WTC11 (cell line): ENCODE measurements around the gene SFMBT1. TPM values are rescaled to one million over a fixed set of nuclear protein-coding genes. Genes with fewer than 3 reads are reported as not detected.

Source experiments
- ATAC-seq: fragments of 200-7000 bp; cut with Tn5 transposase; 2 replicates; pipeline ENCODE4 v1.10.0; 2021; ENCODE audit warnings: mild to moderate bottlenecking, moderate library complexity
- CTCF ChIA-PET: fragments of 300-600 bp; sonication (Branson Sonifier 250); formaldehyde crosslinking; loops from one replicate; lab custom pipeline; 2021; ENCODE audit warnings: antibody characterized with exemption; lab: Charles Lee
- POLR2A ChIA-PET: fragments of 350-600 bp; sonication (Branson Sonifier 250); formaldehyde crosslinking; loops from one replicate; lab custom pipeline; 2021; ENCODE audit warnings: antibody characterized with exemption; lab: Charles Lee
- DNase-seq: peaks from one replicate; pipeline ENCODE4 v3.0.0; 2021; ENCODE audit warnings: low spot score
- H3K27ac Mint-ChIP-seq: 2 replicates; pipeline ENCODE4 v1.8.0; 2021; ENCODE audit warnings: mixed read lengths
- H3K27me3 Mint-ChIP-seq: 2 replicates; pipeline ENCODE4 v1.8.0; 2021; ENCODE audit warnings: low read depth, mild to moderate bottlenecking, moderate library complexity, mixed read lengths
- H3K36me3 Mint-ChIP-seq: 2 replicates; pipeline ENCODE4 v1.8.0; 2021; ENCODE audit warnings: mixed read lengths
- H3K4me1 Mint-ChIP-seq: 2 replicates; pipeline ENCODE4 v1.8.0; 2022; ENCODE audit warnings: mixed read lengths
- H3K4me3 Mint-ChIP-seq: 2 replicates; pipeline ENCODE4 v1.8.0; 2021; ENCODE audit warnings: mild to moderate bottlenecking, moderate library complexity, mixed read lengths
- H3K9me3 Mint-ChIP-seq: 2 replicates; pipeline ENCODE4 v1.8.0; 2021; ENCODE audit warnings: mixed read lengths
- ATF1 ChIP-seq: sonication (generic); formaldehyde crosslinking; IDR thresholded peaks from 2 replicates; pipeline ENCODE4 v1.8.1; 2023; ENCODE audit warnings: mild to moderate bottlenecking, moderate library complexity, missing genetic modification reagents
- CREB1 ChIP-seq: sonication (generic); formaldehyde crosslinking; IDR thresholded peaks from 2 replicates; pipeline ENCODE4 v1.8.0; 2023; ENCODE audit warnings: mild to moderate bottlenecking, missing genetic modification reagents
- MXD4 ChIP-seq: fragments of 250-450 bp; sonication (Bioruptor Pico); IDR thresholded peaks from 2 replicates; pipeline ENCODE4 v1.8.0; 2021; ENCODE audit warnings: mild to moderate bottlenecking, moderate library complexity, borderline replicate concordance
- MYBL2 ChIP-seq: sonication (generic); formaldehyde crosslinking; IDR thresholded peaks from 2 replicates; pipeline ENCODE4 v1.8.1; 2023; ENCODE audit warnings: mild to moderate bottlenecking, moderate library complexity, missing genetic modification reagents
- NFE2L1 ChIP-seq: sonication (generic); formaldehyde crosslinking; IDR thresholded peaks from 2 replicates; pipeline ENCODE4 v1.8.1; 2023; ENCODE audit warnings: missing genetic modification reagents
- NR1H2 ChIP-seq: sonication (generic); formaldehyde crosslinking; IDR thresholded peaks from 2 replicates; pipeline ENCODE4 v1.9.0; 2021; ENCODE audit warnings: mild to moderate bottlenecking, moderate library complexity, missing genetic modification reagents
- NR3C1 ChIP-seq: sonication (generic); formaldehyde crosslinking; conservative IDR thresholded peaks from 2 replicates; pipeline ENCODE4 v1.8.1; 2023; ENCODE audit warnings: low read depth, mild to moderate bottlenecking, missing genetic modification reagents
- SMAD3 ChIP-seq: sonication (generic); formaldehyde crosslinking; IDR thresholded peaks from 2 replicates; pipeline ENCODE4 v1.8.0; 2022; ENCODE audit warnings: missing genetic modification reagents, mild to moderate bottlenecking, borderline replicate concordance
- SMAD4 ChIP-seq: sonication (generic); formaldehyde crosslinking; IDR thresholded peaks from 2 replicates; pipeline ENCODE4 v1.8.0; 2022; ENCODE audit warnings: mild to moderate bottlenecking, missing genetic modification reagents
- ZNF232 ChIP-seq: sonication (generic); formaldehyde crosslinking; IDR thresholded peaks from 2 replicates; pipeline ENCODE4 v1.8.0; 2022; ENCODE audit warnings: mild to moderate bottlenecking, missing genetic modification reagents
- ZNF671 ChIP-seq: fragments of 250-450 bp; sonication (Bioruptor Pico); IDR thresholded peaks from 2 replicates; pipeline ENCODE4 v1.8.0; 2021; ENCODE audit warnings: mild to moderate bottlenecking
- total RNA-seq: library from RNA; stranded (reverse); gene quantifications from 3 replicates; pipeline ENCODE4 v1.2.3, GENCODE V29; 2021
- TF ChIP-seq, protein P1 (sequence below): fragments of 250-450 bp; sonication (Bioruptor Pico); IDR thresholded peaks from 2 replicates; pipeline ENCODE4 v1.9.0; 2021; ENCODE audit warnings: mild to moderate bottlenecking, borderline replicate concordance
- TF ChIP-seq, protein P2 (sequence below): sonication (generic); formaldehyde crosslinking; IDR thresholded peaks from 2 replicates; pipeline ENCODE4 v1.8.1; 2022; ENCODE audit warnings: low read depth, missing genetic modification reagents, borderline replicate concordance
- TF ChIP-seq, protein P3 (sequence below): fragments of 250-450 bp; sonication (Bioruptor Pico); IDR thresholded peaks from 2 replicates; pipeline ENCODE4 v2.1.2; 2022; ENCODE audit warnings: mild to moderate bottlenecking, moderate library complexity
- TF ChIP-seq, protein P4 (sequence below): sonication (generic); formaldehyde crosslinking; IDR thresholded peaks from 2 replicates; pipeline ENCODE4 v1.8.1; 2023; ENCODE audit warnings: mild to moderate bottlenecking, missing genetic modification reagents
- TF ChIP-seq, protein P5 (sequence below): sonication (generic); formaldehyde crosslinking; IDR thresholded peaks from 2 replicates; pipeline ENCODE4 v1.8.1; 2023; ENCODE audit warnings: mild to moderate bottlenecking, missing genetic modification reagents
- TF ChIP-seq, protein P6 (sequence below): sonication (generic); formaldehyde crosslinking; conservative IDR thresholded peaks from 2 replicates; pipeline ENCODE4 v1.8.1; 2023; ENCODE audit warnings: mild to moderate bottlenecking, low read depth, missing genetic modification reagents, moderate library complexity
- TF ChIP-seq, protein P7 (sequence below): sonication (generic); formaldehyde crosslinking; IDR thresholded peaks from 2 replicates; pipeline ENCODE4 v1.8.1; 2022; ENCODE audit warnings: mild to moderate bottlenecking, moderate library complexity, missing genetic modification reagents

SFMBT1 gene
- total RNA-seq, 1 experiment from 2014 or later = 20.9 TPM

DNA sequence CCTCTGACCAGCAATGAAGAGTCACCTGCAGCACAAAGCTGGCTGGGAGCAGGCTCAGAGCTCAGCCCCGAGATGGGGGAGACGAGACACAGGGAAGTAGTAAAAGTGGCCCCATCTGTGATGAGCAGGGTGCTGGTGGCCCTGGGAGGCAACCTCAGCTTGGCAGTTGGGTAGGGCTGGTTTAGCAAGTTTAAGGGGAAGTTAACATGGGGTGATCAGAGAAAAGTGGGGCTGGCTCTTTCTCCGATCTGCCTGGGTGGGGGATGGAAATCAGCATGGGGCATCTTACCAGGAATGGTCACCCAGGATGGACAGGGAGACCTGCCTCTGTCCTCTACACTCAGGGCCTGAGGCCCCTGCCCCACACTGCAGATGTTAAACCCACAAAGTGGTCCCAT is 29.9 kb upstream of the SFMBT1 start (continued):
- TF ChIP-seq, protein P1, sequence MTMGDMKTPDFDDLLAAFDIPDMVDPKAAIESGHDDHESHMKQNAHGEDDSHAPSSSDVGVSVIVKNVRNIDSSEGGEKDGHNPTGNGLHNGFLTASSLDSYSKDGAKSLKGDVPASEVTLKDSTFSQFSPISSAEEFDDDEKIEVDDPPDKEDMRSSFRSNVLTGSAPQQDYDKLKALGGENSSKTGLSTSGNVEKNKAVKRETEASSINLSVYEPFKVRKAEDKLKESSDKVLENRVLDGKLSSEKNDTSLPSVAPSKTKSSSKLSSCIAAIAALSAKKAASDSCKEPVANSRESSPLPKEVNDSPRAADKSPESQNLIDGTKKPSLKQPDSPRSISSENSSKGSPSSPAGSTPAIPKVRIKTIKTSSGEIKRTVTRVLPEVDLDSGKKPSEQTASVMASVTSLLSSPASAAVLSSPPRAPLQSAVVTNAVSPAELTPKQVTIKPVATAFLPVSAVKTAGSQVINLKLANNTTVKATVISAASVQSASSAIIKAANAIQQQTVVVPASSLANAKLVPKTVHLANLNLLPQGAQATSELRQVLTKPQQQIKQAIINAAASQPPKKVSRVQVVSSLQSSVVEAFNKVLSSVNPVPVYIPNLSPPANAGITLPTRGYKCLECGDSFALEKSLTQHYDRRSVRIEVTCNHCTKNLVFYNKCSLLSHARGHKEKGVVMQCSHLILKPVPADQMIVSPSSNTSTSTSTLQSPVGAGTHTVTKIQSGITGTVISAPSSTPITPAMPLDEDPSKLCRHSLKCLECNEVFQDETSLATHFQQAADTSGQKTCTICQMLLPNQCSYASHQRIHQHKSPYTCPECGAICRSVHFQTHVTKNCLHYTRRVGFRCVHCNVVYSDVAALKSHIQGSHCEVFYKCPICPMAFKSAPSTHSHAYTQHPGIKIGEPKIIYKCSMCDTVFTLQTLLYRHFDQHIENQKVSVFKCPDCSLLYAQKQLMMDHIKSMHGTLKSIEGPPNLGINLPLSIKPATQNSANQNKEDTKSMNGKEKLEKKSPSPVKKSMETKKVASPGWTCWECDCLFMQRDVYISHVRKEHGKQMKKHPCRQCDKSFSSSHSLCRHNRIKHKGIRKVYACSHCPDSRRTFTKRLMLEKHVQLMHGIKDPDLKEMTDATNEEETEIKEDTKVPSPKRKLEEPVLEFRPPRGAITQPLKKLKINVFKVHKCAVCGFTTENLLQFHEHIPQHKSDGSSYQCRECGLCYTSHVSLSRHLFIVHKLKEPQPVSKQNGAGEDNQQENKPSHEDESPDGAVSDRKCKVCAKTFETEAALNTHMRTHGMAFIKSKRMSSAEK (CRISPR knock-in tag) = no peak

DNA sequence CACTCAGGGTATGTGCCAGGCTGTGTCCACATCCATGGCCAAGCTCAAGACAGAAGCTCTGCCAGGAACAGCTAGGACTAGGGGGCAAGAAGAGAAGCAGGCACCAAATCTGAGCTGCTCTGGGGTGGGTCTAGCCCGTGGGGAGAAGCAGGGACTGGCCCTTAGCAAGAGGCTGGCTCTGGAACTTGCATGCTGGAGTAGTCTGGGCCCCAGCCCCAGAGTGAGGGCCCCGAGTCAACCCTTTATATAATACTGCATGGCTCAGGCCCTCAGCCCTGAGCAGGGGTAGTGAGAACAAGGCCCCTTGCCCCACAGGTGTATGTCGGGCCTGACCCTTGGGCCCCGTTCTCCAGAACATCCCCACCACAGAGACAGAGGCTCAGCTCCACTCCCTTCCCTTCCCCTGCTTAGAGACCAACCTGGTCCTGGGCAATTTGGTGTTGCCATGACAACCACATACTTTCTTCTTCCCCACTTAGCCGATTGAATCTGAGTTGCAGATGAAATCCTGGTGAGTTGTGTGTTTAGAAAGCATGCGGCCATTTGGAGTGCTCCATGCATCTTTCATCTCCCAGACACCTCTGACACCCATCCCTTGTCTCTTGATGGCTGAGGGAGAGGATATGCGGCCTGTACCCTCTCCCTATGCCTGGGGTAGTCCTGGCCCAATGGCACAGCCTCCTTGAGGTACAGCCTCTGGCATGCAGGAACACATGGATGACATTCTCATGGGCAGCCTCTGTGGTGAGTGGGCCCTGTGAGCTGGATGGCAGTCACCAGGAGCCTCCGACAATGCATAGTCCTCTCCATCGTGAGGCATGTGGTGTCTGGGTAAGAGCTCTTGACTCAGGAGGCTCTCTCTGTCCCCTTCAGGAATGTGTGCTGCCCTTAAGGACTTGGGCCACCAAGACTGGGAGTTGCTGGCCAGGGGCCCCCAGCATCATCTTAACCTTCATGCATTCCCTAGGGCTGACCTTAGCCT is 29.2 kb upstream of the SFMBT1 start:
- H3K4me1 Mint-ChIP-seq = peaks cover 13% of the 10 kb centered on the region
- CTCF ChIA-PET = interaction anchor here (0.5 to 1.7 kb wide), 5 partner anchors 8 to 167 kb away, joined by 3 to 7 read pairs (median 4); no protein-coding TSS in a partner anchor
- POLR2A ChIA-PET = interaction anchor here (0.6 kb wide), 1 partner anchor 94 kb away, joined by 3 read pairs; no protein-coding TSS in a partner anchor
- DNase-seq (peak; percentile 7), ATAC-seq (no peak)
- H3K27ac Mint-ChIP-seq = peak overlapping the region; percentile 68; the same call in 1 of the 2 replicates
- H3K9me3 Mint-ChIP-seq = no peaks in the 10 kb centered on the region
- H3K4me3 Mint-ChIP-seq = no peak overlapping the region
- peaks cover 2% of the 10 kb centered on the region; the same call in 1 of the 2 replicates for H3K27me3 Mint-ChIP-seq
- H3K36me3 Mint-ChIP-seq = no peaks in the 10 kb centered on the region
- TF ChIP-seq MYBL2 (CRISPR knock-in tag) = no peak
- TF ChIP-seq, protein P2, sequence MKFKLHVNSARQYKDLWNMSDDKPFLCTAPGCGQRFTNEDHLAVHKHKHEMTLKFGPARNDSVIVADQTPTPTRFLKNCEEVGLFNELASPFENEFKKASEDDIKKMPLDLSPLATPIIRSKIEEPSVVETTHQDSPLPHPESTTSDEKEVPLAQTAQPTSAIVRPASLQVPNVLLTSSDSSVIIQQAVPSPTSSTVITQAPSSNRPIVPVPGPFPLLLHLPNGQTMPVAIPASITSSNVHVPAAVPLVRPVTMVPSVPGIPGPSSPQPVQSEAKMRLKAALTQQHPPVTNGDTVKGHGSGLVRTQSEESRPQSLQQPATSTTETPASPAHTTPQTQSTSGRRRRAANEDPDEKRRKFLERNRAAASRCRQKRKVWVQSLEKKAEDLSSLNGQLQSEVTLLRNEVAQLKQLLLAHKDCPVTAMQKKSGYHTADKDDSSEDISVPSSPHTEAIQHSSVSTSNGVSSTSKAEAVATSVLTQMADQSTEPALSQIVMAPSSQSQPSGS (CRISPR knock-in tag) = no peak
- TF ChIP-seq, protein P3, sequence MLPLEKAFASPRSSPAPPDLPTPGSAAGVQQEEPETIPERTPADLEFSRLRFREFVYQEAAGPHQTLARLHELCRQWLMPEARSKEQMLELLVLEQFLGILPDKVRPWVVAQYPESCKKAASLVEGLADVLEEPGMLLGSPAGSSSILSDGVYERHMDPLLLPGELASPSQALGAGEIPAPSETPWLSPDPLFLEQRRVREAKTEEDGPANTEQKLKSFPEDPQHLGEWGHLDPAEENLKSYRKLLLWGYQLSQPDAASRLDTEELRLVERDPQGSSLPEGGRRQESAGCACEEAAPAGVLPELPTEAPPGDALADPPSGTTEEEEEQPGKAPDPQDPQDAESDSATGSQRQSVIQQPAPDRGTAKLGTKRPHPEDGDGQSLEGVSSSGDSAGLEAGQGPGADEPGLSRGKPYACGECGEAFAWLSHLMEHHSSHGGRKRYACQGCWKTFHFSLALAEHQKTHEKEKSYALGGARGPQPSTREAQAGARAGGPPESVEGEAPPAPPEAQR (CRISPR knock-in tag) = no peak
- no peak for TF ChIP-seq ZNF671 (CRISPR knock-in tag)
- TF ChIP-seq, protein P4, sequence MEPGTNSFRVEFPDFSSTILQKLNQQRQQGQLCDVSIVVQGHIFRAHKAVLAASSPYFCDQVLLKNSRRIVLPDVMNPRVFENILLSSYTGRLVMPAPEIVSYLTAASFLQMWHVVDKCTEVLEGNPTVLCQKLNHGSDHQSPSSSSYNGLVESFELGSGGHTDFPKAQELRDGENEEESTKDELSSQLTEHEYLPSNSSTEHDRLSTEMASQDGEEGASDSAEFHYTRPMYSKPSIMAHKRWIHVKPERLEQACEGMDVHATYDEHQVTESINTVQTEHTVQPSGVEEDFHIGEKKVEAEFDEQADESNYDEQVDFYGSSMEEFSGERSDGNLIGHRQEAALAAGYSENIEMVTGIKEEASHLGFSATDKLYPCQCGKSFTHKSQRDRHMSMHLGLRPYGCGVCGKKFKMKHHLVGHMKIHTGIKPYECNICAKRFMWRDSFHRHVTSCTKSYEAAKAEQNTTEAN (CRISPR knock-in tag) = no peak
- no peak for TF ChIP-seq CREB1
- no peak for TF ChIP-seq NR3C1 (CRISPR knock-in tag)
- no peak for TF ChIP-seq SMAD4
- no peak for TF ChIP-seq NFE2L1 (CRISPR knock-in tag)
- no peak for TF ChIP-seq SMAD3 (CRISPR knock-in tag)
- TF ChIP-seq ATF1 (CRISPR knock-in tag) = no peak
- TF ChIP-seq ZNF232 = no peak
- TF ChIP-seq, protein P5, sequence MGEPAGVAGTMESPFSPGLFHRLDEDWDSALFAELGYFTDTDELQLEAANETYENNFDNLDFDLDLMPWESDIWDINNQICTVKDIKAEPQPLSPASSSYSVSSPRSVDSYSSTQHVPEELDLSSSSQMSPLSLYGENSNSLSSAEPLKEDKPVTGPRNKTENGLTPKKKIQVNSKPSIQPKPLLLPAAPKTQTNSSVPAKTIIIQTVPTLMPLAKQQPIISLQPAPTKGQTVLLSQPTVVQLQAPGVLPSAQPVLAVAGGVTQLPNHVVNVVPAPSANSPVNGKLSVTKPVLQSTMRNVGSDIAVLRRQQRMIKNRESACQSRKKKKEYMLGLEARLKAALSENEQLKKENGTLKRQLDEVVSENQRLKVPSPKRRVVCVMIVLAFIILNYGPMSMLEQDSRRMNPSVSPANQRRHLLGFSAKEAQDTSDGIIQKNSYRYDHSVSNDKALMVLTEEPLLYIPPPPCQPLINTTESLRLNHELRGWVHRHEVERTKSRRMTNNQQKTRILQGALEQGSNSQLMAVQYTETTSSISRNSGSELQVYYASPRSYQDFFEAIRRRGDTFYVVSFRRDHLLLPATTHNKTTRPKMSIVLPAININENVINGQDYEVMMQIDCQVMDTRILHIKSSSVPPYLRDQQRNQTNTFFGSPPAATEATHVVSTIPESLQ = no peak
- TF ChIP-seq NR1H2 (CRISPR knock-in tag) = no peak
- TF ChIP-seq, protein P6, sequence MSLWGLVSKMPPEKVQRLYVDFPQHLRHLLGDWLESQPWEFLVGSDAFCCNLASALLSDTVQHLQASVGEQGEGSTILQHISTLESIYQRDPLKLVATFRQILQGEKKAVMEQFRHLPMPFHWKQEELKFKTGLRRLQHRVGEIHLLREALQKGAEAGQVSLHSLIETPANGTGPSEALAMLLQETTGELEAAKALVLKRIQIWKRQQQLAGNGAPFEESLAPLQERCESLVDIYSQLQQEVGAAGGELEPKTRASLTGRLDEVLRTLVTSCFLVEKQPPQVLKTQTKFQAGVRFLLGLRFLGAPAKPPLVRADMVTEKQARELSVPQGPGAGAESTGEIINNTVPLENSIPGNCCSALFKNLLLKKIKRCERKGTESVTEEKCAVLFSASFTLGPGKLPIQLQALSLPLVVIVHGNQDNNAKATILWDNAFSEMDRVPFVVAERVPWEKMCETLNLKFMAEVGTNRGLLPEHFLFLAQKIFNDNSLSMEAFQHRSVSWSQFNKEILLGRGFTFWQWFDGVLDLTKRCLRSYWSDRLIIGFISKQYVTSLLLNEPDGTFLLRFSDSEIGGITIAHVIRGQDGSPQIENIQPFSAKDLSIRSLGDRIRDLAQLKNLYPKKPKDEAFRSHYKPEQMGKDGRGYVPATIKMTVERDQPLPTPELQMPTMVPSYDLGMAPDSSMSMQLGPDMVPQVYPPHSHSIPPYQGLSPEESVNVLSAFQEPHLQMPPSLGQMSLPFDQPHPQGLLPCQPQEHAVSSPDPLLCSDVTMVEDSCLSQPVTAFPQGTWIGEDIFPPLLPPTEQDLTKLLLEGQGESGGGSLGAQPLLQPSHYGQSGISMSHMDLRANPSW (CRISPR knock-in tag) = no peak
- TF ChIP-seq, protein P7, sequence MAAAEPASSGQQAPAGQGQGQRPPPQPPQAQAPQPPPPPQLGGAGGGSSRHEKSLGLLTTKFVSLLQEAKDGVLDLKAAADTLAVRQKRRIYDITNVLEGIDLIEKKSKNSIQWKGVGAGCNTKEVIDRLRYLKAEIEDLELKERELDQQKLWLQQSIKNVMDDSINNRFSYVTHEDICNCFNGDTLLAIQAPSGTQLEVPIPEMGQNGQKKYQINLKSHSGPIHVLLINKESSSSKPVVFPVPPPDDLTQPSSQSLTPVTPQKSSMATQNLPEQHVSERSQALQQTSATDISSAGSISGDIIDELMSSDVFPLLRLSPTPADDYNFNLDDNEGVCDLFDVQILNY (CRISPR knock-in tag) = no peak
- TF ChIP-seq MXD4 (CRISPR knock-in tag) = no peak
